ENCODE measurements around the gene WFIKKN1. TPM values are rescaled to one million over a fixed set of nuclear protein-coding genes. Genes with fewer than 3 reads are reported as not detected.

The WFIKKN1 gene
- total RNA-seq, 1 donor from 2014 or later, result 0.89 TPM

DNA sequence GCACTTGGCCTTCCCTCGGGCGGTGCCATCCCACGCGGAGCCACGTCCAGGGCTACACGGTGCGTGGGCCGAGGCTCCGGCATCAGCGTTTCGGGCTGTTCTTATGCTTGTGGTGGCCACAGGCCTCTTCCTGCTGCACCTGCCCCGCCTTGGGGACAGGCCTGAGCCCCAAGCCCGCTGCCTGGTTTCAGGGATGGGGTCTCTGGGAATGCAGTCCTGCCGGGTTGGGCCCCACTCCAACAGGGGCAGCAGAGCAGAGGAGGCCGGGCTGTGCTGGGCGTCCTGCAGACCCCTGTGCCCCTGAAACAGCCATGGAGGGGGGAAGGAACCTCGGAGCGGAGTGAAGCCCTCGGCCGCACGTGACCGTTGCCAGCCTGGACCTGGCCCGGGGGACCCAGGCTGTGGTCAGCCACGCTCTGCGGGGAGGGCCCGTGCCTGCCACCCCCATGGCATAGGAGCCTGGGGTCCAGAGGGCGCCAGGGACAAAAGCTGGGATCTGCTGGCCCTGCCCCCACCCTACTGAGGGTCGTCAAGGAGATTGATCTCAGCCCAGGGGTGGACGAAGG, 453 bp upstream of the WFIKKN1 start:
- FAIRE-seq (no peak), DNase-seq (ENCODE audit: low read depth) (no peak)
- no peak overlapping the region for H2AFZ ChIP-seq (ENCODE audit: low read depth, low read length)
- peaks cover 20% of the 10 kb centered on the region for H3K4me1 ChIP-seq (ENCODE audit: insufficient read depth, low read length)
- H3K9me3 ChIP-seq (ENCODE audit: insufficient read depth, low read depth, low read length), result no peaks in the 10 kb centered on the region
- peaks cover 7% of the 10 kb centered on the region for H3K36me3 Mint-ChIP-seq (ENCODE audit: low read depth, unreplicated experiment)
- H3K4me3 ChIP-seq (ENCODE audit: insufficient read depth, low read depth, low read length), result no peak overlapping the region
- H3K27me3 Mint-ChIP-seq (ENCODE audit: low read depth, unreplicated experiment), result no peaks in the 10 kb centered on the region
- no peaks in the 10 kb centered on the region for H3K27me3 ChIP-seq (ENCODE audit: insufficient read depth, low read length)
- H3K36me3 ChIP-seq (ENCODE audit: insufficient read depth, low read length), result no peaks in the 10 kb centered on the region
- no peak overlapping the region for H3K27ac ChIP-seq (ENCODE audit: low read depth, low read length)
- H3K79me2 ChIP-seq (ENCODE audit: insufficient read depth, low read length), result peaks cover 7% of the 10 kb centered on the region
- H3K4me2 ChIP-seq (ENCODE audit: low read length), result no peak overlapping the region
- H3K9me3 Mint-ChIP-seq (ENCODE audit: unreplicated experiment), result no peaks in the 10 kb centered on the region
- H4K20me1 ChIP-seq (ENCODE audit: insufficient read depth, low read length), result peaks cover 19% of the 10 kb centered on the region
- no peak overlapping the region for H3K9ac ChIP-seq (ENCODE audit: low read length)
- H3K27ac Mint-ChIP-seq (ENCODE audit: unreplicated experiment), result no peak overlapping the region
- H3K4me1 Mint-ChIP-seq (ENCODE audit: low read depth, unreplicated experiment), result peaks cover 4% of the 10 kb centered on the region
- H3K4me3 Mint-ChIP-seq (ENCODE audit: unreplicated experiment), result no peak overlapping the region
- no peak for TF ChIP-seq EZH2 (IDR thresholded peaks at IDR 0.05; ENCODE audit: insufficient read depth, low read length)
- no peak for TF ChIP-seq CTCF (IDR thresholded peaks at IDR 0.05; ENCODE audit: insufficient read depth, low read depth, low read length)

- Histone ChIP-seq H3K9me3 (ENCODE audit: insufficient read depth, low read depth, low read length) (no peaks in the 10 kb centered on the region), H4K20me1 (ENCODE audit: insufficient read depth, low read length) (peaks cover 18% of the 10 kb centered on the region), H3K9ac (ENCODE audit: low read length) (no peak overlapping the region), H3K27me3 (ENCODE audit: insufficient read depth, low read length) (no peaks in the 10 kb centered on the region), H3K4me3 (ENCODE audit: insufficient read depth, low read depth, low read length) (no peak overlapping the region), H3K36me3 (ENCODE audit: insufficient read depth, low read length) (no peaks in the 10 kb centered on the region), H2AFZ (ENCODE audit: low read depth, low read length) (no peak overlapping the region), H3K4me2 (ENCODE audit: low read length) (no peak overlapping the region), H3K4me1 (ENCODE audit: insufficient read depth, low read length) (peaks cover 14% of the 10 kb centered on the region), H3K79me2 (ENCODE audit: insufficient read depth, low read length) (peaks cover 15% of the 10 kb centered on the region), H3K27ac (ENCODE audit: low read depth, low read length) (no peak overlapping the region)
- H3K4me3 Mint-ChIP-seq (ENCODE audit: unreplicated experiment), result no peak overlapping the region
- peaks cover under 1% of the 10 kb centered on the region for H3K4me1 Mint-ChIP-seq (ENCODE audit: low read depth, unreplicated experiment)
- no peaks in the 10 kb centered on the region for H3K27me3 Mint-ChIP-seq (ENCODE audit: low read depth, unreplicated experiment)
- no peak for TF ChIP-seq CTCF (IDR thresholded peaks at IDR 0.05; ENCODE audit: insufficient read depth, low read depth, low read length)
- no peak for TF ChIP-seq EZH2 (IDR thresholded peaks at IDR 0.05; ENCODE audit: insufficient read depth, low read length)
- peak overlapping the region; percentile 69 for H3K27ac Mint-ChIP-seq (ENCODE audit: unreplicated experiment)
- FAIRE-seq, result no peak
- no peak for DNase-seq (ENCODE audit: low read depth)
- peaks cover 3% of the 10 kb centered on the region for H3K36me3 Mint-ChIP-seq (ENCODE audit: low read depth, unreplicated experiment)
- H3K9me3 Mint-ChIP-seq (ENCODE audit: unreplicated experiment), result no peaks in the 10 kb centered on the region
Observed at GRCh38 chr16:631808-632358, 1.1 kb downstream of the WFIKKN1 start.
